GM21367 (cell line): ENCODE data around the gene ADARB2.
"Not testable (repeated sequence)": the region's sequence is repeated elsewhere in the genome, so short reads cannot be mapped to it uniquely, and the experiment has no call there.

Experiments
- ATAC-seq: cut with Tn5 transposase; IDR thresholded peaks from one replicate; pipeline ENCODE4 v1.9.1; 2021; ENCODE audit not compliant: unreplicated experiment

Gene ADARB2

GRCh38 chr10:1402016-1402770 lies 335.1 kb downstream of the ADARB2 start:
- ATAC-seq: no peak

GRCh38 chr10:1401071-1401965 lies 336.0 kb downstream of the ADARB2 start:
- no peak for ATAC-seq

GRCh38 chr10:1400101-1401070 lies 336.9 kb downstream of the ADARB2 start:
- ATAC-seq: no peak

GRCh38 chr10:1399431-1400100 lies 337.8 kb downstream of the ADARB2 start:
- no peak for ATAC-seq

GRCh38 chr10:1398626-1399410 lies 338.5 kb downstream of the ADARB2 start:
- no peak for ATAC-seq

- not testable (repeated sequence) for ATAC-seq
Observed at GRCh38 chr10:1398116-1398515, 339.2 kb downstream of the ADARB2 start.

GRCh38 chr10:1396297-1396635 lies 341.1 kb downstream of the ADARB2 start:
- ATAC-seq: no peak

GRCh38 chr10:1395481-1396296 lies 341.6 kb downstream of the ADARB2 start:
- no peak for ATAC-seq

GRCh38 chr10:1395025-1395480 lies 342.3 kb downstream of the ADARB2 start:
- no peak for ATAC-seq

GRCh38 chr10:1394155-1394912 lies 343.0 kb downstream of the ADARB2 start:
- no peak for ATAC-seq

GRCh38 chr10:1393481-1393880 lies 343.8 kb downstream of the ADARB2 start:
- no peak for ATAC-seq

GRCh38 chr10:1392127-1392526 lies 345.2 kb downstream of the ADARB2 start:
- no peak for ATAC-seq

- ATAC-seq: no peak
Observed at GRCh38 chr10:1390200-1390599, 347.1 kb downstream of the ADARB2 start.

- ATAC-seq: no peak
Observed at GRCh38 chr10:1384026-1384425, 353.3 kb downstream of the ADARB2 start.

GRCh38 chr10:1382711-1383110 lies 354.6 kb downstream of the ADARB2 start:
- no peak for ATAC-seq

GRCh38 chr10:1381339-1381738 lies 356.0 kb downstream of the ADARB2 start:
- no peak for ATAC-seq

GRCh38 chr10:1380088-1380671 lies 357.1 kb downstream of the ADARB2 start:
- ATAC-seq: no peak

- ATAC-seq: no peak
Observed at GRCh38 chr10:1379601-1380000, 357.7 kb downstream of the ADARB2 start.
